Immature natural killer cell (primary cell): ENCODE data around the gene C12orf43. TPM values are rescaled to one million over a fixed set of nuclear protein-coding genes. Genes with fewer than 3 reads are reported as not detected.
A peak's percentile ranks its signal among the peaks of the same experiment; 100 is the strongest.

Source experiments
- DNase-seq, 3 donors: peaks; one replicate each; pipeline ENCODE4 v3.0.0; 2022; ENCODE audit warnings: mixed read lengths in 1 of 3
- H3K27ac Mint-ChIP-seq, 6 donors: one replicate each; pipeline ENCODE4 v1.8.0; 2020; ENCODE audit warnings: mixed read lengths in 6 of 6, mild to moderate bottlenecking in 5 of 6, inconsistent platforms in 4 of 6, moderate library complexity in 3 of 6
- H3K27me3 Mint-ChIP-seq, 3 donors: one replicate each; pipeline ENCODE4 v1.8.0; 2020 to 2021; ENCODE audit warnings: low read depth in 3 of 3, mild to moderate bottlenecking in 3 of 3, mixed read lengths in 3 of 3, moderate library complexity in 3 of 3, inconsistent platforms in 1 of 3
- H3K36me3 Mint-ChIP-seq, 3 donors: one replicate each; pipeline ENCODE4 v1.8.0; 2020; ENCODE audit warnings: mixed read lengths in 3 of 3, inconsistent platforms in 2 of 3, mild to moderate bottlenecking in 2 of 3
- H3K4me1 Mint-ChIP-seq, 2 donors: one replicate each; pipeline ENCODE4 v1.8.0; 2020; ENCODE audit warnings: inconsistent platforms in 2 of 2, mild to moderate bottlenecking in 2 of 2, mixed read lengths in 2 of 2, moderate library complexity in 1 of 2
- H3K4me3 Mint-ChIP-seq, 5 donors: one replicate each; pipeline ENCODE4 v1.8.0; 2020; ENCODE audit warnings: mild to moderate bottlenecking in 5 of 5, mixed read lengths in 5 of 5, inconsistent platforms in 3 of 5, moderate library complexity in 3 of 5
- H3K9me3 Mint-ChIP-seq, 6 donors: one replicate each; pipeline ENCODE4 v1.8.0; 2020; ENCODE audit warnings: mild to moderate bottlenecking in 6 of 6, mixed read lengths in 6 of 6, inconsistent platforms in 4 of 6, moderate library complexity in 3 of 6
- polyA plus RNA-seq, 3 donors: library from polyadenylated mRNA; unstranded; fragments of 300-500 nt; fragmentation: Illumina TruSeq; gene quantifications; one replicate each; pipeline ENCODE4 v1.2.3, GENCODE V29; 2021

C12orf43 gene
- polyA plus RNA-seq, 3 donors from 2014 or later = 11.8 to 24.8 (median 23.9) TPM

DNA sequence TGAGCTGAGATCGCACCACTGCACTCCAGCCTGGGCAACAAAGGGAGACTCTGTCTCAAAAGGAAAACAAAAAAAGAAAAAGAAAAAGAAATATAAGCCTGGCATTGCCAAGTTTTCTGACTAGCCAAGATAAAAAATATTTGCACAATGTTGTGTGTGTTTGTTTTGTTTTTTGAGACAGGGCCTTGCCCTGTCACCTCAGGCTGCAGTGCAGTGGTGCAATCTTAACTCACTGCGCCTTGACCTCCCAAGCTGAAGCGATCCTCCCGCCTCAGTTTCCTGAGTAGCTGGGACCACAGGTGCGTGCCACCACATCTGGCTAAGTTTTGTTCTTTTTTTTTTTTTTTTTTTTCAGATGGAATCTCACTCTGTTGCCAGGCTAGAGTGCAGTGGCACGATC lies 5.5 kb upstream of the C12orf43 start:
- Mint-ChIP-seq H3K36me3 (peaks cover 11 to 24% (median 15%) of the 10 kb centered on the region in 3 donors), H3K9me3 (no peaks in the 10 kb centered on the region), H3K4me3 (no peak overlapping the region), H3K27ac (no peak overlapping the region), H3K4me1 (no peaks in the 10 kb centered on the region), H3K27me3 (peaks cover 0 to 1% (median 0%) of the 10 kb centered on the region in 3 donors)
- no peak for DNase-seq

DNA sequence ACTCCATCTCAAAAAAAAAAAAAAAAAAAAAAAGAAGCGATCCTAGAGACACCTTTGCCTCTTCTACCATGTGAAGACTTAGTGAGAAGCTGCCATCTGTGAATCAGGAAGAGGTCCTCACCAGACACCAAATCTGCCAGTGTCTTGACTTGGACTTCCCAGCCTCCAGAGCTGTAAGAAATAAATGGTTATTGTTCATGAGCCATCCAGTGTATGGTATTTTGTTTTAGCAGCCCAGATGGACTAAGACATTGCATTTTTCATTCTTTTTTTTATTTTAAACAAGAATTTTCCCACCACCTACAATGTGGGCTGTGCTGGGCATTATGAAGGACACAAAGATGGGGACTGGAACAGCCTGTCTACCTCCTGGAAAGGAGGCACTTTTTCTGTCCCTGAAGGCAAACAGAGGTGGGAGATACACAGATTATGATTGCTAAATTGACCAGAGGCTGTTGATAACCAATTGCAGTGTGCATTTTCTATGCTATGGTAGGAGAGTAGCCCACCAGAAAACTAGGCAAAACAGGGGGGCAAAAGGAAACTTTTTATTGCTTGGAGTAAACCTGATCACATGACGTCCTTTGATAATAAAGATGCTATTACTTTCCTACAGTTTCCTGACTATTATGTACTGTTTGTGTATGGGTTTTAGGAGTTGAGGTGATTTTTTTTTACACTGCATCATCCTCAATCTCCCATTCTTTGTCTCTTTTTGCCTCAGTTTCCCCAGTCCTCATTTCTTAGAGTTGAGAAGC lies 2.8 kb upstream of the C12orf43 start:
- H3K4me1 Mint-ChIP-seq = peaks cover 17 to 21% of the 10 kb centered on the region in 2 donors
- no peak overlapping the region for H3K27ac Mint-ChIP-seq
- DNase-seq = no peak

DNA sequence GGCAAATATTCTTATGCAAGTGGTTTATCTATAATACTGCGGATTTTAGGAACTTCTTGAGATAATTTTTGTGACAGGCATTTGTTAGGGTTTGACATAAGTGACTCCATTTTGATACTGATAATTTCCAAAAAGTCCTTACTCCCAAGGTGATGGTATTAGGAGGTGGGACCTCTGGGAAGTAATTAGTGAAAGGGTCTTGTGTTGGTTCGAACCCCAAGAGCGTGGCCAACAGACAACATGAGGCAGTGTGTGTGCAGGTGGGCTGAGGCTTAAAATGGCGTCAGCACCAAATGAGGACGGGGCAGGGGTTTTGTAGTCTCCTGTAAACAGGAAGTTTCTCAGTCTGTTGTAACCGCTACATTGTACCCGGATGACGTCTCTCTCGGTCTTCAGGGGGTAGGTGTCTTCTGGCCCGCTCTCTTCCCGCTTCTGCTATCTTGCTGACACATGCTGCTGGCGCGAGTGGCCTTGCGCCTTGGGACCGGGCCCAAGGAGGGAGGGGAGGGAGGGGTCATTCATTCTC lies 1.7 kb upstream of the C12orf43 start:
- Mint-ChIP-seq H3K27me3 (peaks cover 0 to 4% (median 2%) of the 10 kb centered on the region in 3 donors), H3K9me3 (no peaks in the 10 kb centered on the region), H3K4me3 (no peak overlapping the region), H3K36me3 (peaks cover 5 to 18% (median 11%) of the 10 kb centered on the region in 3 donors), H3K4me1 (peaks cover 19 to 21% of the 10 kb centered on the region in 2 donors), H3K27ac (no peak overlapping the region)
- no peak for DNase-seq

More for the DNA sequence above, 2.8 kb upstream of the C12orf43 start:
- Mint-ChIP-seq H3K27me3 (peaks cover 0 to 5% (median 2%) of the 10 kb centered on the region in 3 donors), H3K36me3 (peaks cover 7 to 15% (median 9%) of the 10 kb centered on the region in 3 donors), H3K4me3 (no peak overlapping the region), H3K9me3 (no peaks in the 10 kb centered on the region)

DNA sequence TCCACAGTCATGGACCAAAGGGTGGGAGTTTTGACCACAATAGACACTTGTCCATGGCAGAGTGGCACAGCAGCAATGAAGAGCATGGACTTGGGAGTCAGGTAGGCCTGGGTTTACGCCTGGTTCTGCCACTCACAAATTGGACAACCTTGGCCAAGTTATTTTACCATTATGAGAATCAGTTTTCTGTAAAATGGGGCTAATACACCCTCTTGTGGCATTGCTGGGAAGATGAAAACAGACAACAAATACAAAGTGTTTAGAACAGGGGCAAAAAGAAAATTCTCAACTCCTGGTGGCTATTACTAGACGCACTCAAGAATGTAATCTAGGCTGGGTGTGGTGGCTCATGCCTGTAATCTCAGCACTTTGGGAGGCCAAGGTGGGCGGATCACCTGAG lies 2.6 kb downstream of the C12orf43 start:
- Mint-ChIP-seq H3K4me1 (peaks cover 21 to 23% of the 10 kb centered on the region in 2 donors), H3K27ac (no peak overlapping the region), H3K27me3 (peaks cover 0 to 6% (median 2%) of the 10 kb centered on the region in 3 donors), H3K36me3 (peaks cover 0 to 23% (median 11%) of the 10 kb centered on the region in 3 donors), H3K9me3 (no peaks in the 10 kb centered on the region), H3K4me3 (peak overlapping the region in 1 of 5 donors; percentile 23)
- DNase-seq = no peak

DNA sequence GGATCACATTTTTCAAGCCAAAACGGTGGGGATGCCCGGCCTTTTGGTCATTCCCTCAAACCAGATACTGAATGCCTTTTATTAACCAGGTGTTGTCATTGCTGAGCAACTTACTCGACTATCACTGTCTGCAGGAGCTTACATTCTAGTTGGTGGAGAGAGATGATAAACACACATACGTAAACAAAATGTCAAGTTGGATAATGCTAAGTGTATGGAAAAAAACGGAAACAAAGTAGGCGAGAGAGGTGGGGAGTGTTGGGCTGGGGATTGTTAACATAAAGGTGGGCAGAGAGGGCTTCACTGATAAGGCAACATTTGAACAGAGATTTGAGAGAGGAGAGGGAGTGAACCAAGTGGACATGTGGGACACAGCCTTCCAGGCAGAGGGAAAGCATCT lies 4.5 kb downstream of the C12orf43 start:
- no peaks in the 10 kb centered on the region for H3K9me3 Mint-ChIP-seq
- H3K36me3 Mint-ChIP-seq = peaks cover 4 to 29% (median 11%) of the 10 kb centered on the region in 3 donors
- H3K4me3 Mint-ChIP-seq = no peak overlapping the region
- no peak overlapping the region for H3K27ac Mint-ChIP-seq
- peaks cover 21 to 23% of the 10 kb centered on the region in 2 donors for H3K4me1 Mint-ChIP-seq
- peaks cover 0 to 8% (median 2%) of the 10 kb centered on the region in 3 donors for H3K27me3 Mint-ChIP-seq
- no peak for DNase-seq

DNA sequence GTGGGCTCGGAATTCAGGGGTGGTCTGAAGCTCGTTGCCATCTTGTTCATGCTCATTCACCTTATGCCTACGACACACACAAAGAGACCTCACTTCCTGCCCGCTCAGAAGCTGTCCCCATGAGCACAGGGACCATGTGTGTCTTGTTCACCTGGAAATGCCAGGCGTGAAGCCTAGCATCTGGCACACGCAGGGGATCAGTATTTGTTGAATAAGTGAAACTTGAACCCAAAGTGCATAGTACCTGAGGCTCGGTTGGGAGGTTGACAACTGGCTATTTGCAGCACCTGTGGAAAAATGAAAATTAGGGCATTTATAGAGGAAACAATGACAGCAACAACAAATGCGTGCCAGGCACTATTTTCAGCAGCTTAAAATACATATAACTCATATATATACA lies 5.4 kb downstream of the C12orf43 start:
- DNase-seq = no peak
- Mint-ChIP-seq H3K27ac (no peak overlapping the region), H3K4me3 (no peak overlapping the region), H3K4me1 (peaks cover 13 to 17% of the 10 kb centered on the region in 2 donors), H3K9me3 (no peaks in the 10 kb centered on the region), H3K27me3 (peaks cover 0 to 4% (median 2%) of the 10 kb centered on the region in 3 donors), H3K36me3 (peaks cover 6 to 30% (median 11%) of the 10 kb centered on the region in 3 donors)

DNA sequence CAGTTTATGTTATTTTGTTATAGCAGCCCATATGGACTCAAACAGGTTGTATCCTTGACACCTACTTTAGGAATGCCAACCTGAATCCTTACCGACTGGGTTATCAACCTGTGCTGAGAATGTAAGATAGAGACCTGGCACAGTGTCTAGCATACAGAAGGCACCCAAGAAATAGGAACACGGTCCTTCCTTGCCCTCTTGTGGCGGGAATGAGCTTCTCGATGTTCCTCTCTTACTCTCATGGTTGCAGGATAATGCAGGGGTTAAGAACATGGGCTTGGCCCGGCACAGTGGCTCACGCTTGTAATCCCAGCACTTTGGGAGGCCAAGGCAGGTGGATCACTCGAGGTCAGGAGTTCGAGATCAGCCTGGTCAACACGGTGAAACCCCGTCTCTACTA lies 6.5 kb downstream of the C12orf43 start:
- no peak for DNase-seq
- Mint-ChIP-seq H3K4me1 (peaks cover 2 to 8% of the 10 kb centered on the region in 2 donors), H3K36me3 (peaks cover 9 to 36% (median 16%) of the 10 kb centered on the region in 3 donors), H3K9me3 (no peaks in the 10 kb centered on the region), H3K27me3 (peaks cover 0 to 4% (median 0%) of the 10 kb centered on the region in 3 donors), H3K27ac (no peak overlapping the region), H3K4me3 (no peak overlapping the region)

DNA sequence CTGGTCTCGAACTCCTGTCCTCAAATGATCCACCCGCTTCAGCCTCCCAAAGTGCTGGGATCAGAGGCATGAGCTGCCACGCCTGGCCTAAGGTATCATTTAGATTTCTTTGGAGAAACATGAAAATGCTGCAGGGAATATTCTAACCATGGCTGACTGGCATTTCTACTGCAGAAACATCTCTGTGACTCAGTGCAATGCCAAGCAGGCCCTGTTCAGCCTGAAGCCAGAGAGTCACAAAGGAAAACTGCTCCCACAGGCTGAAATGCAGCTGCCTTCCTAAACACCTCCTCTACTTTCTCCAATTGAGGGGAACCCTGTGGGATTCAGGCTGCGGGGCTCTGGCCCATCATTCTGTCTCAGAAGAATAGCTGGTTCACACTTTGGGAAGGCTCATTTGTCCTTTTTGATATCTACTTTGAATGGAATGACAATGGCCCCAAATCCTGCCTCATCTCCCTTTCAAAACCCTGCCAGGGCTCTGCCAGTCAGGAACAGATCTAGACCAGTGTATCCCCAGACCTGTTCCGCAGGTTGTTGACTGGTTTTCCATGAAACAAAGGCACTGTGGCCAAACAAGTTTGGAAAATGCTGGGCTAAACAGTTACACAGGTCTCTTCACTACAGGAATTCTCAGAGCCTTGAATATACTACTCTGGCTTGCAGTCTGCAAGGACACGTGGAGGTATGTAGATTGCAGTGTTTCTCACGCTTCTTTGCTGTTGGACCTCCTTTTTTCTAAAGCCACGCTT lies 7.8 kb downstream of the C12orf43 start:
- no peaks in the 10 kb centered on the region for H3K9me3 Mint-ChIP-seq
- peaks cover 0 to 4% of the 10 kb centered on the region in 2 donors for H3K4me1 Mint-ChIP-seq
- peaks cover 9 to 42% (median 17%) of the 10 kb centered on the region in 3 donors for H3K36me3 Mint-ChIP-seq
- no peak overlapping the region for H3K4me3 Mint-ChIP-seq
- no peak for DNase-seq
- H3K27me3 Mint-ChIP-seq = peaks cover 0 to 4% (median 0%) of the 10 kb centered on the region in 3 donors
- H3K27ac Mint-ChIP-seq = no peak overlapping the region

DNA sequence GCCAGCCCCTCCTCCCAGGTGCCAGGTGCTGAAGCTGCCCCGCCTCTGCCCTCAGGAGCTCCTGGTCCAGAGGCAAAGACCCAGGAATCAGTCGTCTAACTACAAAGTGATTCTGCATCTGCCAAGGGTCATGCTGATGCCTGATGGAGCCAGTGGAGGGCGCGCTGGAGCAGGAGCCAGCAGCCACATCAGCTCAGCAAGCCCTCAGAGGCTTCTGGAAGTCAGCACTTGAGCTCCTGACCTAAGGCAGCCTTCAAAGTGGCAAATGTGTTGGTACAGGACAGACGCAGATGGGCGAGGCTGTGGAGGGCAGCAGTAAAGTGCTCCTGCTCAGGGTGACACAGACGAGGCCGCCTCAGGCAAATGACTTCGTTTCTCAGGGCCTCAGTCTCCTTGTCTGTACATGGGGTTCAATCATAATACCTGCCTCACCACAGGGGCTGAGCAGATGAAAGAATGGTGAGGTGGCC lies 10.9 kb downstream of the C12orf43 start:
- Mint-ChIP-seq H3K27me3 (peaks cover 0 to 2% (median 0%) of the 10 kb centered on the region in 3 donors), H3K4me3 (no peak overlapping the region), H3K9me3 (no peaks in the 10 kb centered on the region), H3K4me1 (peaks cover 0 to 1% of the 10 kb centered on the region in 2 donors), H3K36me3 (peaks cover 10 to 30% (median 14%) of the 10 kb centered on the region in 3 donors), H3K27ac (no peak overlapping the region)
- peak; percentile 27 to 52 (median 36) for DNase-seq

DNA sequence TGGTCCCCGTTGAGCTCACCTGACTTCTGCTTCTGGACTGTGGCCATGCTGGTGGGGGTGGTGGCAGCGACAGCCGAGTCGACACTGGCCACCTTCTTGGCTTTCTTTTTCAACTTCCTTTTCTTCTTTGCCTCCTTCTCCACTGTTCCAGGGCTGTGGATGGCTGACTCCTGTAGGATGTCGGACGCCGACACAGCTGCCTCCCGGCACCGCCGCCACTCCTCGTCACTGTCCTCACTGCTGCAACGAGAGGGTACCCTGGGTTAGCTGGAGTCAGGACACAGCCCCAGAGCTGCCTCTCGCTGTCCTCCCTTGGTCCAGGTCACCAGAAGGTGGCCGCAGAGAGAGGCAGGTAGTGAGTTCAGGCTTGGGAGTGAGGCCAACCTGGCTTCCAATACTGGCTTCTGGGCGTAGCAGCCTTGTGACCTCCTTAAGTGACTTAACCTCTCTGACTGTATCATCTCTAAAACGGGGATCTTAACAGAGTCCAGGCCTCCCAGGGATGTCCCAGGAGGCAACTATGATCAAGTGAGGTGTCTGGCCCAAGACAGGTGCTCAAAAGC lies 12.0 kb downstream of the C12orf43 start:
- Mint-ChIP-seq H3K4me1 (peaks cover 0 to 1% of the 10 kb centered on the region in 2 donors), H3K27ac (no peak overlapping the region), H3K27me3 (peaks cover 0 to 2% (median 0%) of the 10 kb centered on the region in 3 donors), H3K36me3 (peaks cover 10 to 25% (median 14%) of the 10 kb centered on the region in 3 donors), H3K4me3 (no peak overlapping the region), H3K9me3 (no peaks in the 10 kb centered on the region)
- DNase-seq = no peak

DNA sequence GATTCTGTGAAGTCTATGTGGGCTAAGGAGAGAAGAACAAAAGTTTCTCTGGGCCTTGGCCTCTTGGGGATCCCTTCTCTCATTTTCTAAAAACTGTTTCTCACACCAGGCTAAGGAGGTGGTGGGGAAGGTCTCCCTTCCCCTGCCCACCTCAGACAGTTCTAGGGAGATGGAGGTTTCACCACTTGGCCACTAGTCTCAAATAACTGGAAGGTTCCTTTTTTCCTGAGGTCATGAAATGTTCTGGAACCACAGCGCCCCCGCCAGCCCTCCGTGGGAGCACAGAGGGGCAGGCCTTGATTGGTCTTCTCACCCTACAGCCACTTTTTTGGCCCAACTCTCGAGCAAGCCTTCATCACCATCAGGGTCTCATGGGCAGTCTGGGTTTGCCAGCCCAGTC lies 12.6 kb downstream of the C12orf43 start:
- H3K9me3 Mint-ChIP-seq = no peaks in the 10 kb centered on the region
- H3K36me3 Mint-ChIP-seq = peaks cover 10 to 25% (median 14%) of the 10 kb centered on the region in 3 donors
- peak overlapping the region in 1 of 6 donors; percentile 50 for H3K27ac Mint-ChIP-seq
- DNase-seq = no peak
- no peak overlapping the region for H3K4me3 Mint-ChIP-seq
- H3K4me1 Mint-ChIP-seq = peaks cover 0 to 1% of the 10 kb centered on the region in 2 donors
- H3K27me3 Mint-ChIP-seq = peaks cover 0 to 2% (median 0%) of the 10 kb centered on the region in 3 donors

DNA sequence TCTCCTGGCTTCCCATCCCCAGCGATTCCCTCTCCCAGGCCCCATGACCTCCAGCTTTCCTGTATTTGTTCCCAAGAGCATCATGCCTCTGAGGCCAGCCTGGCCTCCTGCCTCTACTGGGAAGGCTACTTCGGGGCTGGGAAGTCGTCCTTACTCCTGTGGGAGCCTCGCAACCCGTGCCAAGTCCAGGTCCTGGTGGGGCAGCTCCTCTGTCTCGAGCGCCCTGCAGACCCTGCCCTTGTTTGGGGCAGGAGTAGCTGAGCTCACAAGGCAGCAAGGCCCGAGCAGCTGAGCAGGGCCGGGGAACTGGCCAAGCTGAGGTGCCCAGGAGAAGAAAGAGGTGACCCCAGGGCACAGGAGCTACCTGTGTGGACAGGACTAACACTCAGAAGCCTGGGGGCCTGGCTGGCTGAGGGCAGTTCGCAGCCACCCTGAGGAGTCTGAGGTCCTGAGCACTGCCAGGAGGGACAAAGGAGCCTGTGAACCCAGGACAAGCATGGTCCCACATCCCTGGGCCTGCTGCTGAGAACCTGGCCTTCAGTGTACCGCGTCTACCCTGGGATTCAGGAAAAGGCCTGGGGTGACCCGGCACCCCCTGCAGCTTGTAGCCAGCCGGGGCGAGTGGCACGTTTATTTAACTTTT lies 14.3 kb downstream of the C12orf43 start:
- Mint-ChIP-seq H3K36me3 (peaks cover 10 to 20% (median 11%) of the 10 kb centered on the region in 3 donors), H3K27ac (no peak overlapping the region), H3K4me1 (peaks cover 0 to 1% of the 10 kb centered on the region in 2 donors), H3K9me3 (no peaks in the 10 kb centered on the region), H3K27me3 (no peaks in the 10 kb centered on the region), H3K4me3 (no peak overlapping the region)
- DNase-seq = no peak

DNA sequence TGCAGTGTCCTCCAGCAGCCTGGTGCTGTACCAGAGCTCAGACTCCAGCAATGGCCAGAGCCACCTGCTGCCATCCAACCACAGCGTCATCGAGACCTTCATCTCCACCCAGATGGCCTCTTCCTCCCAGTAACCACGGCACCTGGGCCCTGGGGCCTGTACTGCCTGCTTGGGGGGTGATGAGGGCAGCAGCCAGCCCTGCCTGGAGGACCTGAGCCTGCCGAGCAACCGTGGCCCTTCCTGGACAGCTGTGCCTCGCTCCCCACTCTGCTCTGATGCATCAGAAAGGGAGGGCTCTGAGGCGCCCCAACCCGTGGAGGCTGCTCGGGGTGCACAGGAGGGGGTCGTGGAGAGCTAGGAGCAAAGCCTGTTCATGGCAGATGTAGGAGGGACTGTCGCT lies 15.2 kb downstream of the C12orf43 start:
- peaks cover 0 to 1% of the 10 kb centered on the region in 2 donors for H3K4me1 Mint-ChIP-seq
- no peaks in the 10 kb centered on the region for H3K27me3 Mint-ChIP-seq
- H3K9me3 Mint-ChIP-seq = no peaks in the 10 kb centered on the region
- H3K27ac Mint-ChIP-seq = no peak overlapping the region
- DNase-seq = no peak
- peaks cover 8 to 18% (median 10%) of the 10 kb centered on the region in 3 donors for H3K36me3 Mint-ChIP-seq
- no peak overlapping the region for H3K4me3 Mint-ChIP-seq
